ENCODE measurements around the gene NAA10.
A peak's percentile ranks its signal among the peaks of the same experiment; 100 is the strongest.
"Not testable (repeated sequence)": the region's sequence is repeated elsewhere in the genome, so short reads cannot be mapped to it uniquely, and the experiment has no call there.

Gene NAA10

GRCh38 chrX:153934762-153935325, at the start of gene NAA10:
Gene NAA10 (minus strand): TSS chrX:153935037. CDS start chrX:153934904, 133 bp downstream.
- Histone ChIP-seq H3K4me3 (peak within 1 kb of the TSS; percentile 52 to 71 (median 68)), H3K27ac (peak within 1 kb of the TSS in 20 of 21 experiments; percentile 13 to 87 (median 76))

GRCh38 chrX:153983321-153983801, 48.5 kb upstream of the NAA10 start:
- Histone ChIP-seq H3K27ac (peak overlapping the region in 2 of 21 experiments; percentile 25 to 65), H3K4me3 (no peak overlapping the region)

GRCh38 chrX:153981771-153982533, 47.1 kb upstream of the NAA10 start:
- Histone ChIP-seq H3K27ac (peak overlapping the region in 12 of 21 experiments; percentile 3 to 81 (median 64)), H3K4me3 (no peak overlapping the region)

- Histone ChIP-seq H3K27ac (peak overlapping the region in 14 of 21 experiments; percentile 9 to 81 (median 58)), H3K4me3 (no peak overlapping the region)
Measured at GRCh38 chrX:153981231-153981630, 46.4 kb upstream of the NAA10 start.

- H3K4me3 ChIP-seq = not testable (repeated sequence)
- peak overlapping the region in 9 of 21 experiments; percentile 24 to 81 (median 67) for H3K27ac ChIP-seq
Measured at GRCh38 chrX:153980394-153980793, 45.6 kb upstream of the NAA10 start.

GRCh38 chrX:153974726-153975286, 40.0 kb upstream of the NAA10 start:
- H3K4me3 ChIP-seq = no peak overlapping the region
- H3K27ac ChIP-seq = peak overlapping the region in 16 of 21 experiments; percentile 2 to 100 (median 96)

GRCh38 chrX:153974003-153974725, 39.3 kb upstream of the NAA10 start:
- peak overlapping the region in 1 of 7 experiments; percentile 71 for H3K4me3 ChIP-seq
- peak overlapping the region in 19 of 21 experiments; percentile 13 to 100 (median 96) for H3K27ac ChIP-seq

GRCh38 chrX:153973127-153974002, 38.5 kb upstream of the NAA10 start:
- peak overlapping the region in 20 of 21 experiments; percentile 67 to 100 (median 97) for H3K27ac ChIP-seq
- H3K4me3 ChIP-seq = peak overlapping the region; percentile 32 to 88 (median 59)

- Histone ChIP-seq H3K27ac (peak within 1 kb of the TSS; percentile 94 to 100 (median 99)), H3K4me3 (peak within 1 kb of the TSS; percentile 47 to 88 (median 69))
Measured at GRCh38 chrX:153972368-153973126, 37.7 kb upstream of the NAA10 start, which contains the start of gene TMEM187. Gene TMEM187 (plus strand): TSS chrX:153972754. CDS start chrX:153982063, 9,309 bp downstream.

- Histone ChIP-seq H3K4me3 (peak within 1 kb of the TSS; percentile 47 to 88 (median 69)), H3K27ac (peak within 1 kb of the TSS; percentile 94 to 100 (median 99))
Measured at GRCh38 chrX:153971450-153972367, 36.9 kb upstream of the NAA10 start, which contains the start of gene HCFC1. Gene HCFC1 (minus strand): TSS chrX:153971818. CDS start chrX:153970840, 978 bp downstream.

- Histone ChIP-seq H3K4me3 (peak overlapping the region; percentile 47 to 88 (median 69)), H3K27ac (peak overlapping the region; percentile 94 to 100 (median 99))
Measured at GRCh38 chrX:153971124-153971449, 36.2 kb upstream of the NAA10 start.

- Histone ChIP-seq H3K4me3 (peak overlapping the region; percentile 47 to 88 (median 69)), H3K27ac (peak overlapping the region; percentile 94 to 100 (median 99))
Measured at GRCh38 chrX:153970357-153971123, 35.7 kb upstream of the NAA10 start.

- H3K27ac ChIP-seq = peak overlapping the region in 20 of 21 experiments; percentile 53 to 100 (median 99)
- peak overlapping the region; percentile 47 to 88 (median 69) for H3K4me3 ChIP-seq
Measured at GRCh38 chrX:153969904-153970356, 35.1 kb upstream of the NAA10 start.

- Histone ChIP-seq H3K27ac (peak overlapping the region in 20 of 21 experiments; percentile 34 to 100 (median 98)), H3K4me3 (peak overlapping the region; percentile 47 to 88 (median 69))
Measured at GRCh38 chrX:153969125-153969903, 34.5 kb upstream of the NAA10 start.

- H3K4me3 ChIP-seq = peak overlapping the region; percentile 47 to 88 (median 69)
- peak overlapping the region in 18 of 21 experiments; percentile 34 to 100 (median 98) for H3K27ac ChIP-seq
Measured at GRCh38 chrX:153968754-153969124, 33.9 kb upstream of the NAA10 start.
